ENCODE measurements around the gene CLASP2.

Gene CLASP2

GRCh38 chr3:33629219-33629618 is 88.8 kb downstream of the CLASP2 start:
- no peak for DNase-seq

- DNase-seq = no peak
Measured at GRCh38 chr3:33624756-33625155, 93.3 kb downstream of the CLASP2 start.

DNA sequence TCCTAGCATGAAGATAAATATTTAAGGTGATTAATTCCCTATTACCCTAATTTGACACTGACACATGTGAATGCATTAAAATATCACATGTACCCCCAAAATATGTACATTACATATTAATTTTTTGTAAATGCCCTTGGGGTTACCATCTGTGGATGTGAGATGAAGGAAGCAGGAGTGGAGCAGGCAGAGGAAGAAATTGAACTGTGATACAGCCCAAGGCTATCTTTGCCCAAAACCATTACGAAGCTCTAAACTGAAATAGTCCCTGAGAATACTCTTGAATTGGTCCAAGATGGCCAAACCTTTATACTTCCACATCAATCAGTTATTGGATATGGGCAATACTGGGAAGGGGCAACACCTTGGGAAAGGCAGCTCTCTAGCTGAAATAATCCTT is 105.0 kb downstream of the CLASP2 start:
- no peak for DNase-seq

DNA sequence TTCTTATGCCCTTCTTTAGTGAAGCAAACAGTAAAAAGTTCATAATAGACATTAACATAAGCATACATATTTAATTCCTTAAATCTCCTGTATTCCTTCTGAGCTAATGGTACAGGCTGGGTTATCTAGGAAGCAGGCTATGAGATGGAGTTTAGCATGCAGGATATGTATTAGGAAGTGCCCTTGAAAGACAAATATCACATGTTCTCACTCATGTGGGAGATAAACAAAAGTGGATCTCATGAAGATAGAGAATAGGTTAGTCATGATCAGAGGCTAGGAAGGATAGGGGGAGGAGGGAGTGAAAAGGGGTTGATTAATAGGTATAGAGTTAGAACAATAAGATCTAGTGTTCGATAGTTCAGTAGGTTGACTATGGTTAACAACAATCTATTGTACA is 105.4 kb downstream of the CLASP2 start:
- DNase-seq = no peak

DNA sequence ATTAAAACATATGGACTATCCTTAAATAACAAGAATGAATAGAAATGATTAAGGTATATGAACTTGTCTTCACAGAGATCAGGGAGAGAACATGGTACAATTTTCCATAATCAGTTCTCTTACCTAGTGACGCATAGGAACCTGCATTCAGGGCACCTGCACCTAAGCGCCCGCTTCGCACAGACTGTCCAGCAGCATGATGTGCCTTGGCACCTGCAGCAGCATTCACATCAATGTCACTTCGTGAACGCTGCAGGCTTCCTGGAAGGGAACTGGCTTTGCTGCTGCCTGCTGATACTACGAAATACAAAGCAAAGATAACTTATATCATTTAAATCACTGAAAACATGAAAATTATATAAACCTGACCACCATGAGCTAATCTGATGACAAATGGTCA is 115.2 kb downstream of the CLASP2 start:
- DNase-seq = no peak

- DNase-seq = no peak
Measured at GRCh38 chr3:33597257-33597689, 120.8 kb downstream of the CLASP2 start.

GRCh38 chr3:33592999-33593398 is 125.1 kb downstream of the CLASP2 start:
- no peak for DNase-seq

- DNase-seq = no peak
Measured at GRCh38 chr3:33590541-33590940, 127.5 kb downstream of the CLASP2 start.

GRCh38 chr3:33586402-33586801 is 131.7 kb downstream of the CLASP2 start:
- no peak for DNase-seq

GRCh38 chr3:33582234-33582633 is 135.8 kb downstream of the CLASP2 start:
- DNase-seq = no peak

DNA sequence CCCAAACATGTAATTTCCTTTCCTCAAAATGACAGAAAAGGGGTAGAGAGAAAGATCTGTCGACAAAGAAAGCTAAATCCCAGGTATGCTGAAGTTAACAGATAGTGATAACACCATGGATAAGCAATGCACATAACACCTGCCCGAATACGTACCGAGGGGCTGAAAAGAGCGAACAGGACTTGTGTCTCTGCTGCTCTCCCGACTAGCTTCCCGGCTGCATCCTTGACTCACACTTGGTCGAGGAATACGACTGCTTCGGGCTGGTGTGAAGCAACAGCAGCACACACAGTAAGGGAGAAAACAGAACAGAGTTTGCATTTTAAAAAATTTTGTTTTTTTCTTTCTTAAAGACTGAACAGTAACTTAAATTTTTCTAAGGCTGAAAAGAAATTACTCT is 136.4 kb downstream of the CLASP2 start:
- no peak for DNase-seq

- DNase-seq = no peak
Measured at GRCh38 chr3:33579840-33580239, 138.2 kb downstream of the CLASP2 start.

GRCh38 chr3:33579178-33579510 is 138.9 kb downstream of the CLASP2 start:
- DNase-seq = no peak

- no peak for DNase-seq
Measured at GRCh38 chr3:33578325-33579177, 139.5 kb downstream of the CLASP2 start.

DNA sequence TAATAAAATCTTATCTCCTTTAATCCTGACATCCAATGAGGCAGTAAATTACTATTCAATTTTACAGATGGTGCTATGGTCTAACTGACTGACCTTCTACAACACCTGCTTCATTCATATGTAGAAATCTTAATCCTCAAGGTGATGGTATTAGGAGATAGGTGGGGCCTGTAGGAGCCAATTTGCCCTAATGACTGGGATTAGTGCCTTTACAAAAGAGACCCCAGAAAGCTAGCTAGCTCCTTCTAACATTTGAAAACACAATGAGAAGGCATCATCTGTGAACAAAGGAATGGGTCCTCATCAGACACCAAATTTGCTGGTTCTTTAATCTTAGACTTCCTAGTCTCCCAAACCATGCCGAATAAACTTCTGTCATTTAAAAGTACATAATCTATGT is 140.5 kb downstream of the CLASP2 start:
- DNase-seq = no peak

DNA sequence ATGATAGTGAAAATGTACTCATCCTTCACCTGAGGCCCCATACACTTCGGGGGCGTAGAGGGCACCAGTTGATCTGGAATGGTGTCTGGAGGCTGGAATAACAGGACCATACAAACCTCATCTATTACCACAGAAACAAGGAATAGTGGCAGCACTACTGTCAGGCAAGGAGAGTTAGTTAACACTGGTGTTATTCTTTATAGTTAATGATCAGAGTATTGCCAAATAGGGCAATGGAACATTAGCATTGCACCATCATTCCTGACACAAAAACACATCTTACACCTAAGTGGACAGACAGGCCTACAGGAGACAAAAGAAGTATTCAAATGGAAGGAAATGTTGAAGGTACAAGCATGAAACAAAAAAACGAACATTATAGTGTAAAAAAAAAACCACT is 140.9 kb downstream of the CLASP2 start:
- DNase-seq = no peak

DNA sequence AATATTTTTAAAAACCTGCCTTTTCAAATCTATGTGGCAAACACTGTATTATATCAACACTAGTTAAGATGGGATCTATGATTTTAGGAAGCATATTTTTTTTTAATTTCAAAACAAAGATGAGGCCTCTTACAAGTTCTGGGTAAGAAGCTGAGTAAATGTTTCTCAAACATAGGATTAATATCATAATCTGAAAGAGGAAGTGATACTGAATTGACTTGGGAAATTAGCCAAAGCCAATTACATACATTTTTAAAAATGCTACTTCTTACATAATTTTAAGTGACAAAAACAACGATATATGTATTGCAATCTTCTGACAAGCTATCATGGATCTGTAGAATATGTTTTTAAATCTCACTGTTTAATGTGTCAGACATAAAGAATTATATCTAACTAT is 142.7 kb downstream of the CLASP2 start:
- no peak for DNase-seq

- DNase-seq = no peak
Measured at GRCh38 chr3:33557829-33558228, 160.2 kb downstream of the CLASP2 start.

- no peak for DNase-seq
Measured at GRCh38 chr3:33557279-33557678, 160.8 kb downstream of the CLASP2 start.

GRCh38 chr3:33547101-33547500 is 171.0 kb downstream of the CLASP2 start:
- DNase-seq = no peak

DNA sequence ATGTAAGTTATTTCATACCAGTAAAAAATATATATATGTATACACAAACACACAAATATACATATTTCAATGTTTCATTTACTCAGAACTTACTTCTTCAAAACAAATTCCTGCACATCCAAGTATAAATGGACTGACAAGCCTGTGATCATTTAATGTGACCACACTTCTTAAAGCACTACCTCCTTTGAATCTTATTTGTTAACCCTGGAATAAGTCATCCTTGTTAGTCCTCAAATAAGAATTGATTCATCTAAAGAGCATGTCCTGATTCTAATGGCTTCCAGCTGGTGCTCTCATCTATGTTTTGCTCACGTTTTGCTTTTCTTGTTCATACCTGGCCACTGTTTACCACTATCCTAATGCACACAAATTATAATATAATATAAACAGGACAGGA is 173.9 kb downstream of the CLASP2 start:
- DNase-seq = no peak

- DNase-seq = no peak
Measured at GRCh38 chr3:33543601-33544000, 174.5 kb downstream of the CLASP2 start.

DNA sequence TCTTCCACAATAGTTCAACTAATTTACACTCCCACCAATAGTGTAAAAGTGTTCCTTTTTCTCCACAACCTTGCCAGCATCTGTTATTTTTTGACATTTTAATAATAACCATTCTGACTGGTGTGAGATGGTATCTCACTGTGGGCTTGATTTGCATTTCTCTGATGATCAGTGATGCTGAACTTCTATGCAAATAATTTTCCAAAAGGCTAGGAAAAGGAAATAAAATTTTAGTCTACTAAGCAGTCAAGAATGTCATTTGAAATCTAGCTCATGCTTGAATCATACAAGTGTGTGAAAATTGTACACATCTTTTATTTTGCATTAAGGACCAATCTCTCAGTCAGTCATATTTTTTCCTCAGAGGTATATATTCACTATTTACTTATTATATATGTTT is 176.1 kb downstream of the CLASP2 start:
- DNase-seq = no peak

DNA sequence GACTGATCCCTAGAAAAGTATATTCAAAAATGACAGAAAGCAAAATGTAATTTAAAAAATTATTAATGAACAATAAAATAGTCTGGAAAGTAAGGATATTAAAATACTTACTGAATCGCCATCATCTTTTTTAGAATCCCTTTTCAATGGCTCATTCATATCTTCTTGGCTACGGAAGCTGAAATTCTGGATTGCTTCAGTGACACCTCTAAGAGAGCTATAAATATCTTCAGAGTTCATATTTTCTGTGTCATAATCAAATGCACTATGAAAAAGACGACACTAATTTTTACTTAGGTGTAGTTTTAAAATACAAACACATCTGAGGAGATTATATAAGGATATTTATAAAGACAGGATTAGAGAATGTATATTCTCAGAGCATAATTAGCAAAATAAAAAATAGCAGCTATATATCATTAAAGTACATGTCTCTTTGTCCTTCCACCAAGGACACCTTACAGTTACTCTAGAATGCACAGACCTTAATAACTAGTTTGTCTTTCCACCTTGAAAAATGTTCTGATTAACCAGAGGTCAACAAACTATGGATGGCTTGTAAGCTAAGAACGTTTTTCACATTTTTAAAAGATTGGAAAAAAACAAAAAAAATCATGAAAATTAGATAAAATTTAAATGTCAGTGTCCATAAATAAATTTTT is 179.2 kb downstream of the CLASP2 start:
- no peak for DNase-seq

DNA sequence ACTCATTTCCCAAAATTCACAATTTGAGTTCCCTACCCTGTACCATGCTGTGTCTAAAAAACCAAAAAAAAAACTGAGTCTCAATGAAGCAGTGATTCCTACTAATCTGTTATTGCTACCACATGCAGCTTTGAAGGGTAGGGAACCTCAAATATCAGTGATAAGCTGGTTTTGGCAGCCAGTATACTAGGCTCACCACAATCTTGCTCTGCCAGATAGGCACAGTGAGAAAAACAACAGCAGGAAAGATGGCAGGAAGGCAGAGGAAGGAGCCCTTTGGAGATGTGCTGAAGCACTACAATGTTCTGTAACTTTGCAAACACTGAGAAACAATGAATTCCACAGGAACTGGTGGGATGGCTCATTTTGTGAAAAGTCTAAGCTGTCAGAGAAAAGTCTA is 180.9 kb downstream of the CLASP2 start:
- no peak for DNase-seq

All from stimulated activated CD4-positive, alpha-beta T cell treated with anti-CD3 and anti-CD28 coated beads, Interleukin-15, amount 100 ng/mL, for 24 hours (primary cell).